ENCODE measurements around the gene ITGB4. TPM values are rescaled to one million over a fixed set of nuclear protein-coding genes. Genes with fewer than 3 reads are reported as not detected.

ITGB4 gene
- total and polyA plus RNA-seq, 10 of the 15 experiments (the other 5 are each of a cell fraction or from before 2014, with no cell fraction given), result 0.06 to 1.6 (median 0.27) TPM; not detected in 2

DNA sequence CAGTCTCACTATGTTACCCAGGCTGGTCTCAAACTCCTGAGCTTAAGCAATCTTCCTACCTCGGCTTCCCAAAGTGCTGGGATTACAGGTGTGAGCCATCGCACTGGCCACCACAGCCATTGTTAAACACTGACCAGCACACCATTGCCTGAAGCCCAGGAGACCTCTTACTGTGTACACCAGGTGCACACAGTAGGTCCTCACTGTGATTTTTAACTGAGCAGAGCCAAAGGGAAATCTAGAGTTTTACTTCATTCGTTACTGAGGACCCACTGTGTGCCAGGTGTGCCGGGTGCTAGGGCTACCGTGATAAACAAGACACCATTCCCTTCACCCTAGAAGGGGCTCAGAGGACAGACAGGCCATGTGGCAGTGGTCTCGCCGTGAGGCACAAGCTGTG, 4.2 kb downstream of the ITGB4 start:
- no peak overlapping the region for H2AFZ ChIP-seq (ENCODE audit: control insufficient read depth, low read depth, low read length)
- H3K27me3 ChIP-seq (replicated peaks in 1 of 2; ENCODE audit: control insufficient read depth in 2 of 2, insufficient read depth in 2 of 2, low read length in 1 of 2), result peaks cover 0 to 1% of the 10 kb centered on the region in 2 experiments; a peak in 2 of 4 replicates
- TF ChIP-seq MEF2A (IDR thresholded peaks at IDR 0.05; ENCODE audit: insufficient read depth, low read depth, low read length) (no peak), MYC (IDR thresholded peaks at IDR 0.05; ENCODE audit: insufficient read depth, insufficient read length, insufficient replicate concordance, low read length, severe bottlenecking) (no peak), SMAD1 (IDR thresholded peaks at IDR 0.05; ENCODE audit: low read depth, partially characterized antibody) (no peak), MYB (IDR thresholded peaks at IDR 0.05; ENCODE audit: borderline replicate concordance, low read depth, low read length) (no peak), MTA2 (IDR thresholded peaks at IDR 0.05; ENCODE audit: low read depth) (no peak), ZZZ3 (IDR thresholded peaks at IDR 0.05; ENCODE audit: control insufficient read depth, insufficient read length, low read depth) (no peak), DPF2 (IDR thresholded peaks at IDR 0.05) (no peak), TBL1XR1 (IDR thresholded peaks at IDR 0.05; ENCODE audit: low read depth, low read length) (no peak), MXI1 (IDR thresholded peaks at IDR 0.05; ENCODE audit: low read depth, low read length) (no peak), TCF7 (IDR thresholded peaks at IDR 0.05; ENCODE audit: borderline replicate concordance) (no peak), NFXL1 (IDR thresholded peaks at IDR 0.05; ENCODE audit: borderline replicate concordance) (no peak), GATAD2B (conservative IDR thresholded peaks at IDR 0.05; ENCODE audit: low read depth) (no peak)
- TF ChIP-seq, protein P1, sequence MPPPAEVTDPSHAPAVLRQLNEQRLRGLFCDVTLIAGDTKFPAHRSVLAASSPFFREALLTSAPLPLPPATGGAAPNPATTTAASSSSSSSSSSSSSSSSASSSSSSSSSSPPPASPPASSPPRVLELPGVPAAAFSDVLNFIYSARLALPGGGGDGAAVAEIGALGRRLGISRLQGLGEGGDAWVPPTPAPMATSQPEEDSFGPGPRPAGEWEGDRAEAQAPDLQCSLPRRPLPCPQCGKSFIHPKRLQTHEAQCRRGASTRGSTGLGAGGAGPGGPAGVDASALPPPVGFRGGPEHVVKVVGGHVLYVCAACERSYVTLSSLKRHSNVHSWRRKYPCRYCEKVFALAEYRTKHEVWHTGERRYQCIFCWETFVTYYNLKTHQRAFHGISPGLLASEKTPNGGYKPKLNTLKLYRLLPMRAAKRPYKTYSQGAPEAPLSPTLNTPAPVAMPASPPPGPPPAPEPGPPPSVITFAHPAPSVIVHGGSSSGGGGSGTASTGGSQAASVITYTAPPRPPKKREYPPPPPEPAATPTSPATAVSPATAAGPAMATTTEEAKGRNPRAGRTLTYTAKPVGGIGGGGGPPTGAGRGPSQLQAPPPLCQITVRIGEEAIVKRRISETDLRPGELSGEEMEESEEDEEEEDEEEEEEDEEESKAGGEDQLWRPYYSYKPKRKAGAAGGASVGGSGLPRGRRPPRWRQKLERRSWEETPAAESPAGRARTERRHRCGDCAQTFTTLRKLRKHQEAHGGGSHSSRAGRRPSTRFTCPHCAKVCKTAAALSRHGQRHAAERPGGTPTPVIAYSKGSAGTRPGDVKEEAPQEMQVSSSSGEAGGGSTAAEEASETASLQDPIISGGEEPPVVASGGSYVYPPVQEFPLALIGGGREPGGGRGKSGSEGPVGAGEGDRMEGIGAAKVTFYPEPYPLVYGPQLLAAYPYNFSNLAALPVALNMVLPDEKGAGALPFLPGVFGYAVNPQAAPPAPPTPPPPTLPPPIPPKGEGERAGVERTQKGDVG (CRISPR knock-in tag; IDR thresholded peaks at IDR 0.05), result no peak
- TF ChIP-seq, protein P2, sequence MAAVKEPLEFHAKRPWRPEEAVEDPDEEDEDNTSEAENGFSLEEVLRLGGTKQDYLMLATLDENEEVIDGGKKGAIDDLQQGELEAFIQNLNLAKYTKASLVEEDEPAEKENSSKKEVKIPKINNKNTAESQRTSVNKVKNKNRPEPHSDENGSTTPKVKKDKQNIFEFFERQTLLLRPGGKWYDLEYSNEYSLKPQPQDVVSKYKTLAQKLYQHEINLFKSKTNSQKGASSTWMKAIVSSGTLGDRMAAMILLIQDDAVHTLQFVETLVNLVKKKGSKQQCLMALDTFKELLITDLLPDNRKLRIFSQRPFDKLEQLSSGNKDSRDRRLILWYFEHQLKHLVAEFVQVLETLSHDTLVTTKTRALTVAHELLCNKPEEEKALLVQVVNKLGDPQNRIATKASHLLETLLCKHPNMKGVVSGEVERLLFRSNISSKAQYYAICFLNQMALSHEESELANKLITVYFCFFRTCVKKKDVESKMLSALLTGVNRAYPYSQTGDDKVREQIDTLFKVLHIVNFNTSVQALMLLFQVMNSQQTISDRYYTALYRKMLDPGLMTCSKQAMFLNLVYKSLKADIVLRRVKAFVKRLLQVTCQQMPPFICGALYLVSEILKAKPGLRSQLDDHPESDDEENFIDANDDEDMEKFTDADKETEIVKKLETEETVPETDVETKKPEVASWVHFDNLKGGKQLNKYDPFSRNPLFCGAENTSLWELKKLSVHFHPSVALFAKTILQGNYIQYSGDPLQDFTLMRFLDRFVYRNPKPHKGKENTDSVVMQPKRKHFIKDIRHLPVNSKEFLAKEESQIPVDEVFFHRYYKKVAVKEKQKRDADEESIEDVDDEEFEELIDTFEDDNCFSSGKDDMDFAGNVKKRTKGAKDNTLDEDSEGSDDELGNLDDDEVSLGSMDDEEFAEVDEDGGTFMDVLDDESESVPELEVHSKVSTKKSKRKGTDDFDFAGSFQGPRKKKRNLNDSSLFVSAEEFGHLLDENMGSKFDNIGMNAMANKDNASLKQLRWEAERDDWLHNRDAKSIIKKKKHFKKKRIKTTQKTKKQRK (IDR thresholded peaks at IDR 0.05; ENCODE audit: low read depth, low read length), result no peak
- BruUV-seq (replicated peaks), result no TSS peak
- RAD21 ChIA-PET (ENCODE audit: unreplicated experiment), result interaction anchor here (1.1 kb wide), 1 partner anchor 50 kb away, joined by 3 read pairs; no protein-coding TSS in a partner anchor
- in situ Hi-C loops (cut with MboI) (no loop called here), intact Hi-C loops (cut with micrococcal nuclease; ENCODE audit: unreplicated experiment) (no loop called here)
- no peak overlapping the region for H3K4me3 ChIP-seq
- H3K79me2 ChIP-seq (ENCODE audit: control insufficient read depth, insufficient read depth, low read length), result no peaks in the 10 kb centered on the region
- CTCF ChIA-PET, result interaction anchor here (1.1 to 4.3 kb wide), 4 partner anchors 13 to 435 kb away, joined by 3 to 17 read pairs (median 4); partner anchors contain the start of gene SMIM5
- POLR2A ChIA-PET, result interaction anchor here (0.6 kb wide), 1 partner anchor 709 kb away, joined by 3 read pairs; no protein-coding TSS in a partner anchor
- no peak overlapping the region for H3K27ac ChIP-seq (ENCODE audit: control insufficient read depth, insufficient read depth)
- H4K20me1 ChIP-seq (ENCODE audit: control insufficient read depth, insufficient read depth), result no peaks in the 10 kb centered on the region
- no peak overlapping the region for H3K9ac ChIP-seq (ENCODE audit: control insufficient read depth, insufficient read depth, low read length)
- no peak for FAIRE-seq
- DNase-seq (ENCODE audit: low read depth, low spot score), result no peak
- WGBS (ENCODE audit: insufficient coverage, insufficient replicate concordance, low lambda C conversion rate, missing lambda C conversion rate), result 37% methylated on average over 7 of the region's 7 CpGs
- H3K36me3 ChIP-seq (ENCODE audit: control insufficient read depth in 2 of 2, insufficient read depth in 2 of 2, low read length in 1 of 2), result no peaks in the 10 kb centered on the region
- ATAC-seq, result no peak
- no peak overlapping the region for H3K4me2 ChIP-seq (ENCODE audit: control insufficient read depth, insufficient read depth)
- SMC1A ChIA-PET (ENCODE audit: uncharacterized antibody, unreplicated experiment), result no interaction called here
- no peaks in the 10 kb centered on the region for H3K4me1 ChIP-seq (ENCODE audit: control insufficient read depth, insufficient read depth, low read length)
- H3K9me3 ChIP-seq (replicated peaks; ENCODE audit: control insufficient read depth, insufficient read depth, low read length), result no peaks in the 10 kb centered on the region
